Measurements from ENCODE around the gene PCCA.
"Not testable (repeated sequence)": the region's sequence is repeated elsewhere in the genome, so short reads cannot be mapped to it uniquely, and the experiment has no call there.

Gene PCCA

DNA sequence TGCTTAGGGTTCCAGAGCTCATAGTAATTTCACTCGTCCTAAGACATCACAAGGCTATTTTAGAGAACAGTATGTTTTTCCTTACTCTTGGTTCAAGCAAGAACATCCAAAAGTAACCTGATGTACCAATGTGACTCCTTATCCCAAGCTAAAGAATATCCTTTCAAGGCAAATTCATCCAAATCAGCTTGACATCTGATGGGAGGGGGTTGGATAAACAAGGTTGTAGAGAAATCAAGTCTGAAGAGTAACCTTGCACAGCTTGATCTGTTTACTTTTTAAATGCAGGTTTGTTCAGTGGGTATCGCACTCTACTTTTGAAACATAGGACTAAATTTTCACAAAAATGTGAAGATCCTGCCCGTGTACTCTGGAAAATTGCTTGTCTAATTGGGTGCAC is 298.5 kb downstream of the PCCA start:
- Histone ChIP-seq H2AFZ (ENCODE audit: low read depth, low read length) (no peak overlapping the region), H2BK120ac (ENCODE audit: low read depth, low read length) (no peak overlapping the region), H3K4me2 (ENCODE audit: low read length, poor library complexity, severe bottlenecking) (no peak overlapping the region), H3K18ac (ENCODE audit: low read depth in 1 of 2, low read length in 2 of 2) (no peak overlapping the region), H3K9ac (ENCODE audit: low read length) (no peak overlapping the region), H2AK5ac (ENCODE audit: low read length, severe bottlenecking) (no peak overlapping the region), H2BK15ac (ENCODE audit: low read depth, poor library complexity, severe bottlenecking) (no peak overlapping the region), H3K4me3 (ENCODE audit: insufficient read depth in 1 of 2, low read depth in 1 of 2, low read length in 2 of 2) (no peak overlapping the region), H3K23ac (ENCODE audit: low read length in 2 of 2) (no peak overlapping the region), H3K4ac (ENCODE audit: low read depth in 1 of 2, low read length in 2 of 2) (no peak overlapping the region), H4K8ac (ENCODE audit: low read length) (no peak overlapping the region), H3K27ac (ENCODE audit: low read length, poor library complexity, severe bottlenecking) (no peak overlapping the region), H3K27me3 (ENCODE audit: control insufficient read depth in 1 of 2, insufficient read depth in 1 of 2, low read length in 2 of 2) (no peaks in the 10 kb centered on the region), H2BK12ac (ENCODE audit: low read length in 2 of 2) (no peak overlapping the region), H3K9me3 (ENCODE audit: control insufficient read depth, low read length) (no peaks in the 10 kb centered on the region), H3K36me3 (ENCODE audit: control insufficient read depth in 1 of 2, insufficient read depth in 2 of 2, low read depth in 1 of 2, low read length in 2 of 2) (peaks cover 12% of the 10 kb centered on the region in 2 experiments), H4K91ac (ENCODE audit: low read length) (no peak overlapping the region), H3K79me1 (replicated peaks; ENCODE audit: low read length, poor library complexity, severe bottlenecking) (peaks cover 19% of the 10 kb centered on the region), H2BK5ac (ENCODE audit: low read depth, low read length, poor library complexity, severe bottlenecking) (no peak overlapping the region), H3K14ac (ENCODE audit: low read length in 2 of 2) (no peak overlapping the region), H3K4me1 (ENCODE audit: control insufficient read depth, insufficient read depth, low read depth, low read length) (peaks cover 8% of the 10 kb centered on the region)
- no peak for DNase-seq
- WGBS = 90% methylated on average over 3 of the region's 3 CpGs

DNA sequence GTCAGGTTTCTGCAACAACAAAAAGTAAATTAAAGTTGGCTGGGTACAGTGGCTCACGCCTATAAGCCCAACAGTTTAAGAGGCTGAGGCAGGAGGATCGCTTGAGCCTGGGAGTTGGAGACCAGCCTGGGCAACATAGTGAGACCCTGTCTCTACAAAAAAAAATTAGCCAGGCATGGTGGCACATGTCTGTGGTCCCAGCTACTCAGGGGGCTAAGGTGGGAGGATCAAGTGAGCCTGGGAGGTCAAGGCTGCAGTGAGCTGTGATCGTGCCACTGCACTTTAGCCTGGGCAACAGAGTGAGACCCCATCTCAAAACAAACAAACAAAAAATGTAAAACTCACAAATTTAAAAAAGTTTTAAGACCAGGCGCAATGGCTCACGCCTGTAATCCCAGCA is 299.3 kb downstream of the PCCA start:
- H2BK12ac ChIP-seq (ENCODE audit: low read length in 2 of 2); H4K8ac ChIP-seq (ENCODE audit: low read length); H3K23ac ChIP-seq (ENCODE audit: low read length in 2 of 2); H3K4me2 ChIP-seq (ENCODE audit: low read length, poor library complexity, severe bottlenecking); H3K18ac ChIP-seq (ENCODE audit: low read depth in 1 of 2, low read length in 2 of 2); H2BK120ac ChIP-seq (ENCODE audit: low read depth, low read length); H3K9me3 ChIP-seq (ENCODE audit: control insufficient read depth, low read length); H3K14ac ChIP-seq (ENCODE audit: low read length in 2 of 2); H3K27me3 ChIP-seq (ENCODE audit: control insufficient read depth in 1 of 2, insufficient read depth in 1 of 2, low read length in 2 of 2); H2BK5ac ChIP-seq (ENCODE audit: low read depth, low read length, poor library complexity, severe bottlenecking); H2BK15ac ChIP-seq (ENCODE audit: low read depth, poor library complexity, severe bottlenecking); H3K4me3 ChIP-seq (ENCODE audit: insufficient read depth in 1 of 2, low read depth in 1 of 2, low read length in 2 of 2); H3K9ac ChIP-seq (ENCODE audit: low read length); H3K27ac ChIP-seq (ENCODE audit: low read length, poor library complexity, severe bottlenecking); H4K91ac ChIP-seq (ENCODE audit: low read length); H3K4ac ChIP-seq (ENCODE audit: low read depth in 1 of 2, low read length in 2 of 2); DNase-seq; H2AK5ac ChIP-seq (ENCODE audit: low read length, severe bottlenecking); H3K4me1 ChIP-seq (ENCODE audit: control insufficient read depth, insufficient read depth, low read depth, low read length); H2AFZ ChIP-seq (ENCODE audit: low read depth, low read length): not testable (repeated sequence)
- H3K36me3 ChIP-seq (ENCODE audit: control insufficient read depth in 1 of 2, insufficient read depth in 2 of 2, low read depth in 1 of 2, low read length in 2 of 2) = peaks cover 12% of the 10 kb centered on the region in 2 experiments
- peaks cover 19% of the 10 kb centered on the region for H3K79me1 ChIP-seq (replicated peaks; ENCODE audit: low read length, poor library complexity, severe bottlenecking)
- 98% methylated on average over 5 of the region's 5 CpGs for WGBS

DNA sequence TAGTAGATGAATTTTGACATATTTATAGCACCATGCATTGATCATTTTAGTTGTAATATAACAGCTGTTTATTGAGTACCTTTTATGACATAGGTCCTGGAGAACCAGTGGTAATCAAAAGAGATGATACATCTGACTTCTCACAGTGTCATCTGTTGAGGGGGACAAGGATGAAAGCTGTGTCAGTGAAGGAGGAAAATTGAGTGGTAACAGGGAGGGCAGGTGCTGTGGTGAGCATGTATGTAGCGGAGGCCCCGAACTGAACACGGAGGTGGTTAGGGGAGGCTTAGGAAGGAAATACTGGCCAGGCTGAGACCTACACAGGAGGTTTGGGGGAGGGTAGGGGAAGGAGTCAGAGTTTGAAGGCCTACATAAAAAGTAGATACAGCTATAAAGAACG is 300.0 kb downstream of the PCCA start:
- Histone ChIP-seq H3K18ac (ENCODE audit: low read depth in 1 of 2, low read length in 2 of 2) (no peak overlapping the region), H3K27me3 (ENCODE audit: control insufficient read depth in 1 of 2, insufficient read depth in 1 of 2, low read length in 2 of 2) (no peaks in the 10 kb centered on the region), H3K79me1 (replicated peaks; ENCODE audit: low read length, poor library complexity, severe bottlenecking) (peaks cover 16% of the 10 kb centered on the region), H2AFZ (ENCODE audit: low read depth, low read length) (no peak overlapping the region), H2BK5ac (ENCODE audit: low read depth, low read length, poor library complexity, severe bottlenecking) (no peak overlapping the region), H3K14ac (ENCODE audit: low read length in 2 of 2) (no peak overlapping the region), H3K4me3 (ENCODE audit: insufficient read depth in 1 of 2, low read depth in 1 of 2, low read length in 2 of 2) (no peak overlapping the region), H3K4ac (ENCODE audit: low read depth in 1 of 2, low read length in 2 of 2) (no peak overlapping the region), H3K4me2 (ENCODE audit: low read length, poor library complexity, severe bottlenecking) (no peak overlapping the region), H2BK12ac (ENCODE audit: low read length in 2 of 2) (no peak overlapping the region), H2BK120ac (ENCODE audit: low read depth, low read length) (no peak overlapping the region), H2AK5ac (ENCODE audit: low read length, severe bottlenecking) (no peak overlapping the region), H3K9ac (ENCODE audit: low read length) (no peak overlapping the region), H3K36me3 (ENCODE audit: control insufficient read depth in 1 of 2, insufficient read depth in 2 of 2, low read depth in 1 of 2, low read length in 2 of 2) (peaks cover 12% of the 10 kb centered on the region in 2 experiments), H3K9me3 (ENCODE audit: control insufficient read depth, low read length) (no peaks in the 10 kb centered on the region), H3K27ac (ENCODE audit: low read length, poor library complexity, severe bottlenecking) (no peak overlapping the region), H3K4me1 (ENCODE audit: control insufficient read depth, insufficient read depth, low read depth, low read length) (peaks cover 7% of the 10 kb centered on the region), H2BK15ac (ENCODE audit: low read depth, poor library complexity, severe bottlenecking) (no peak overlapping the region), H4K91ac (ENCODE audit: low read length) (no peak overlapping the region), H3K23ac (ENCODE audit: low read length in 2 of 2) (no peak overlapping the region), H4K8ac (ENCODE audit: low read length) (no peak overlapping the region)
- WGBS = 97% methylated on average over 4 of the region's 4 CpGs
- DNase-seq = no peak

- DNase-seq = no peak
- peak overlapping the region; percentile 80 for H4K8ac ChIP-seq (ENCODE audit: low read length)
- H2AFZ ChIP-seq (ENCODE audit: low read depth, low read length) = no peak overlapping the region
- no peak overlapping the region for H2BK120ac ChIP-seq (ENCODE audit: low read depth, low read length)
- no peak overlapping the region for H3K4me2 ChIP-seq (ENCODE audit: low read length, poor library complexity, severe bottlenecking)
- peak overlapping the region; percentile 96 for H4K91ac ChIP-seq (ENCODE audit: low read length)
- peak overlapping the region; percentile 54 for H2AK5ac ChIP-seq (ENCODE audit: low read length, severe bottlenecking)
- no peak overlapping the region for H3K14ac ChIP-seq (ENCODE audit: low read length in 2 of 2)
- no peak overlapping the region for H3K23ac ChIP-seq (ENCODE audit: low read length in 2 of 2)
- no peak overlapping the region for H3K4me3 ChIP-seq (ENCODE audit: insufficient read depth in 1 of 2, low read depth in 1 of 2, low read length in 2 of 2)
- H3K27ac ChIP-seq (ENCODE audit: low read length, poor library complexity, severe bottlenecking) = no peak overlapping the region
- H2BK12ac ChIP-seq (ENCODE audit: low read length in 2 of 2) = peak overlapping the region; percentile 93 to 100
- H3K18ac ChIP-seq (ENCODE audit: low read depth in 1 of 2, low read length in 2 of 2) = peak overlapping the region; percentile 16 to 43
- H3K27me3 ChIP-seq (ENCODE audit: control insufficient read depth in 1 of 2, insufficient read depth in 1 of 2, low read length in 2 of 2) = no peaks in the 10 kb centered on the region
- no peak overlapping the region for H3K9ac ChIP-seq (ENCODE audit: low read length)
- H2BK5ac ChIP-seq (ENCODE audit: low read depth, low read length, poor library complexity, severe bottlenecking) = no peak overlapping the region
- peak overlapping the region in 1 of 2 experiments; percentile 73 for H3K4ac ChIP-seq (ENCODE audit: low read depth in 1 of 2, low read length in 2 of 2)
- peaks cover 12% of the 10 kb centered on the region in 2 experiments for H3K36me3 ChIP-seq (ENCODE audit: control insufficient read depth in 1 of 2, insufficient read depth in 2 of 2, low read depth in 1 of 2, low read length in 2 of 2)
- no peaks in the 10 kb centered on the region for H3K9me3 ChIP-seq (ENCODE audit: control insufficient read depth, low read length)
- H3K79me1 ChIP-seq (replicated peaks; ENCODE audit: low read length, poor library complexity, severe bottlenecking) = peaks cover 14% of the 10 kb centered on the region
- H3K4me1 ChIP-seq (ENCODE audit: control insufficient read depth, insufficient read depth, low read depth, low read length) = peaks cover 7% of the 10 kb centered on the region
- H2BK15ac ChIP-seq (ENCODE audit: low read depth, poor library complexity, severe bottlenecking) = peak overlapping the region; percentile 98
- 85% methylated on average over 3 of the region's 3 CpGs for WGBS
These were observed 300.7 kb downstream of the PCCA start for GRCh38 chr13:100389617-100390016.

All from mesenchymal stem cell (in vitro differentiated cells and primary cell).